BE2C (cell line): ENCODE results near the gene BCL7C.
"Not testable (repeated sequence)": the region's sequence is repeated elsewhere in the genome, so short reads cannot be mapped to it uniquely, and the experiment has no call there.

Experiments
- DNase-seq: peaks from one replicate; pipeline ENCODE4 v3.0.0-alpha.2; 2020
- H3K27me3 ChIP-seq: fragments of 250-450 bp; sonication (Bioruptor Pico); 2 replicates; pipeline ENCODE4 v1.5.1; 2020; ENCODE audit warnings: mild to moderate bottlenecking
- H3K36me3 ChIP-seq: fragments of 250-450 bp; sonication (Bioruptor Pico); 2 replicates; pipeline ENCODE4 v1.5.1; 2020; ENCODE audit warnings: mild to moderate bottlenecking
- H3K4me1 ChIP-seq: fragments of 250-450 bp; sonication (Bioruptor Pico); 2 replicates; pipeline ENCODE4 v1.5.1; 2020
- H3K4me3 ChIP-seq: 2 replicates; pipeline ENCODE4 v1.5.1; 2011; ENCODE audit warnings: low read depth, low read length
- H3K9me3 ChIP-seq: fragments of 250-450 bp; sonication (Bioruptor Pico); 2 replicates; pipeline ENCODE4 v1.5.1; 2020
- CTCF ChIP-seq: IDR thresholded peaks from 2 replicates; pipeline ENCODE4 v1.5.1; 2012; ENCODE audit warnings: mild to moderate bottlenecking, low read depth, low read length

The BCL7C gene

GRCh38 chr16:30893417-30893743 lies 497 bp downstream of the BCL7C start:
- peaks cover 8% of the 10 kb centered on the region; the same call in 1 of the 2 replicates for H3K36me3 ChIP-seq

DNA sequence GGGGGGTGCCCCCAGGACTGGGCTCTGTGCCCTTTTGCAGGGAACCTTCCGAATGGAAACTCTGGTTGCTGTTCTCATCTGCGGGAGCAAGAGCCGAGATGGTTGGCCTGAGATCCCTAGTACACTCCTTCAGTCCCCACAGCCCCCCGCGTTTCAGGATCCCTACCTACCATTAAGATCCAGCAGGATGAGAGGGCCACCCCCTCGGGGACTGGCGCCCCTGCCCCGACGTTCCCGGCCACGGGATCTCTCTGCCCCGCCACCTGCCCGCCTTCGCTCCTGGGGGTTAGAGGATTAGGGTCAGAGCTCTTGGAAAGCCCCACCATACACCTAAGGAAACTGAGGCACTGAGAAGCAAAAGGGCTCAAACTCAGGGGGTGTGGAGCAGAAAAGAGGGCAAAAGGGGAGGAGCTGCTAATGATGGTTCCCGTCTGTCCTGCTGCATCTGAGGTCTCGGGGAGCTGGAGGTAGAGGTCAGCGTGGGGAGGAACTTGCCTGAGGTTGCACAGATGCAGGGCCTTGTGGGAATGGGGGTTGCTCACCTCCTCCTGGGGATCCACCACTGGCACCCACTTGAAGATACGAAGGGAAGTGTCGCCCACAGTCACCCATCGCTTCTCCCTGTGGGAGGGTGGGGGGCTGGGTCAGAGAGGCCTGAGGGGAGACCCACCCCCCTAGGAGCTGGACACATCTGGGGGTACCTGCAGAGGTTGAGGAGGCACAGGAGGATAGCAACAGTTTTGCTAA lies 1.0 kb downstream of the BCL7C start:
- TF ChIP-seq CTCF: no peak
- H3K4me1 ChIP-seq: peaks cover 7% of the 10 kb centered on the region; the same call in 1 of the 2 replicates
- H3K36me3 ChIP-seq: peaks cover 8% of the 10 kb centered on the region; the same call in 1 of the 2 replicates
- H3K4me3 ChIP-seq: peak overlapping the region; percentile 73
- no peaks in the 10 kb centered on the region for H3K27me3 ChIP-seq
- no peak for DNase-seq
- no peaks in the 10 kb centered on the region for H3K9me3 ChIP-seq

More at GRCh38 chr16:30893417-30893743, 497 bp downstream of the BCL7C start:
- H3K4me1 ChIP-seq: peaks cover 7% of the 10 kb centered on the region; the same call in 1 of the 2 replicates
- DNase-seq: no peak
- no peaks in the 10 kb centered on the region for H3K27me3 ChIP-seq
- H3K9me3 ChIP-seq: no peaks in the 10 kb centered on the region
- no peak for TF ChIP-seq CTCF
- H3K4me3 ChIP-seq: peak overlapping the region; percentile 73

DNA sequence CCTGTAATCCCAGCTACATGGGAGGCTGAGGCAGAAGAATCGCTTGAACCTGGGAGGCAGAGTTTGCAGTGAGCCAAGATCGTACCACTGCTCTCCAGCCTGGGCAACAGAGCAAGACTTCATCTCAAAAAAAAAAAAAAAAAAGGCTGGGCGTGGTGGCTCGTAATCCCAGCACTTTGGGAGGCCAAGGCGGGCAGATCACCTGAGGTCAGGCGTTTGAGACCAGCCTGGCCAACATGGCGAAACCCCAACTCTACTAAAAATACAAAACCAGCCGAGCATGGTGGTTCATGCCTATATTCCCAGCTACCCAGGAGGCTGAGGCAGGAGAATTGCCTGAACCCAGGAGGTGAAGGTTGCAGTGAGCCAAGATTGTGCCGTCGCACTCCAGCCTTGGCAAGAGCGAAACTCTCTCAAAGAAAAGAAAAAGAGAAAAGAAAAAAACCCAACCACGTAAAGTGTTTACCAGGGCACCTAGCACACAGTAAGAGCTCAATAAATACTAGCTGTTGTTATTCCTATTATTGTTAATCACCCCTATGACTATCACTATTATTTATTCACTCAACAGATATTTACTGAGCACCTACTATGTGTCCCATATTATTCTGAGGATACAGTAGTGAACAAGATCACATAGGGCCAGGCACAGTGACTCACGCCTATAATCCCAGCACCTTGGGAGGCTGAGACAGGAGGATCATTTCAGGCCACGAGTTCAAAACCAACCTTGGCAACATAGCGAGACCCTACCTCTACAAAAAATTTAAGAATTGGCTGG lies 2.6 kb downstream of the BCL7C start:
- H3K4me1 ChIP-seq, H3K36me3 ChIP-seq, H3K9me3 ChIP-seq, DNase-seq, H3K27me3 ChIP-seq, H3K4me3 ChIP-seq: not testable (repeated sequence)

- Histone ChIP-seq H3K9me3 (no peaks in the 10 kb centered on the region), H3K27me3 (no peaks in the 10 kb centered on the region), H3K4me3 (no peak overlapping the region), H3K4me1 (peaks cover 5% of the 10 kb centered on the region; the same call in 1 of the 2 replicates), H3K36me3 (peaks cover 11% of the 10 kb centered on the region)
- no peak for DNase-seq
- TF ChIP-seq CTCF: no peak
Observed at GRCh38 chr16:30889721-30890120, 4.2 kb downstream of the BCL7C start.

GRCh38 chr16:30888856-30889499 lies 4.9 kb downstream of the BCL7C start:
- H3K4me1 ChIP-seq: no peaks in the 10 kb centered on the region
- no peaks in the 10 kb centered on the region for H3K9me3 ChIP-seq
- no peak overlapping the region for H3K4me3 ChIP-seq
- TF ChIP-seq CTCF: no peak
- DNase-seq: no peak
- H3K36me3 ChIP-seq: peaks cover 13% of the 10 kb centered on the region
- H3K27me3 ChIP-seq: no peaks in the 10 kb centered on the region

GRCh38 chr16:30887927-30888326 lies 6.0 kb downstream of the BCL7C start:
- no peak overlapping the region for H3K4me3 ChIP-seq
- DNase-seq: no peak
- peaks cover 13% of the 10 kb centered on the region for H3K36me3 ChIP-seq
- H3K27me3 ChIP-seq: no peaks in the 10 kb centered on the region
- H3K9me3 ChIP-seq: no peaks in the 10 kb centered on the region
- no peaks in the 10 kb centered on the region; the same call in 1 of the 2 replicates for H3K4me1 ChIP-seq
- TF ChIP-seq CTCF: no peak
